ENCODE measurements around the gene RAB5A.

GRCh38 chr3:19903649-19904048, 43.2 kb upstream of the RAB5A start:
- TF ChIP-seq PKNOX1 (IDR thresholded peaks at IDR 0.05) (no peak), TARDBP (IDR thresholded peaks at IDR 0.05) (no peak), SUZ12 (IDR thresholded peaks at IDR 0.05) (no peak), SP1 (IDR thresholded peaks at IDR 0.05) (no peak), FOXA1 (IDR thresholded peaks at IDR 0.05) (no peak), BHLHE40 (IDR thresholded peaks at IDR 0.05; ENCODE audit: borderline replicate concordance) (no peak), ZNF384 (IDR thresholded peaks at IDR 0.05) (no peak), ELF4 (IDR thresholded peaks at IDR 0.05) (no peak), ARNT (IDR thresholded peaks at IDR 0.05) (no peak), L3MBTL2 (conservative IDR thresholded peaks at IDR 0.05) (no peak), FOXM1 (IDR thresholded peaks at IDR 0.05; ENCODE audit: borderline replicate concordance) (no peak)
